NCI-H82 treated with DMSO at 0.1 percent for 48 hours (cell line): ENCODE measurements around the gene PCDHB14.
"Not testable (repeated sequence)": the region's sequence is repeated elsewhere in the genome, so short reads cannot be mapped to it uniquely, and the experiment has no call there.

ENCODE experiments used
- DNase-seq: peaks from one replicate; lab custom pipeline; 2025; ENCODE audit not compliant: unreplicated experiment; lab: John Stamatoyannopoulos, UW

The PCDHB14 gene

GRCh38 chr5:141210281-141210680, 12.9 kb upstream of the PCDHB14 start:
- DNase-seq, result not testable (repeated sequence)

- not testable (repeated sequence) for DNase-seq
These were observed 12.3 kb upstream of the PCDHB14 start for GRCh38 chr5:141210849-141211248.

GRCh38 chr5:141213656-141214339, 9.3 kb upstream of the PCDHB14 start, which contains the start of gene PCDHB13:
TSS of gene PCDHB13 (plus strand) at chr5:141213919. CDS start at chr5:141214124, 205 bp downstream.
- not testable (repeated sequence) for DNase-seq

DNA sequence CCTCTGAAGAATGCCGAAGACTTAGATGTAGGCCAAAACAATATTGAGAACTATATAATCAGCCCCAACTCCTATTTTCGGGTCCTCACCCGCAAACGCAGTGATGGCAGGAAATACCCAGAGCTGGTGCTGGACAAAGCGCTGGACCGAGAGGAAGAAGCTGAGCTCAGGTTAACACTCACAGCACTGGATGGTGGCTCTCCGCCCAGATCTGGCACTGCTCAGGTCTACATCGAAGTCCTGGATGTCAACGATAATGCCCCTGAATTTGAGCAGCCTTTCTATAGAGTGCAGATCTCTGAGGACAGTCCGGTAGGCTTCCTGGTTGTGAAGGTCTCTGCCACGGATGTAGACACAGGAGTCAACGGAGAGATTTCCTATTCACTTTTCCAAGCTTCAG, 8.6 kb upstream of the PCDHB14 start:
- not testable (repeated sequence) for DNase-seq

DNA sequence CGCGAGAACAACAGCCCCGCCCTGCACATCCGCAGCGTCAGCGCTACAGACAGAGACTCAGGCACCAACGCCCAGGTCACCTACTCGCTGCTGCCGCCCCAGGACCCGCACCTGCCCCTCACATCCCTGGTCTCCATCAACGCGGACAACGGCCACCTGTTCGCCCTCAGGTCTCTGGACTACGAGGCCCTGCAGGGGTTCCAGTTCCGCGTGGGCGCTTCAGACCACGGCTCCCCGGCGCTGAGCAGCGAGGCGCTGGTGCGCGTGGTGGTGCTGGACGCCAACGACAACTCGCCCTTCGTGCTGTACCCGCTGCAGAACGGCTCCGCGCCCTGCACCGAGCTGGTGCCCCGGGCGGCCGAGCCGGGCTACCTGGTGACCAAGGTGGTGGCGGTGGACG, 7.6 kb upstream of the PCDHB14 start:
- DNase-seq, result not testable (repeated sequence)

- not testable (repeated sequence) for DNase-seq
These were observed 7.1 kb upstream of the PCDHB14 start for GRCh38 chr5:141216035-141216434.

- DNase-seq, result not testable (repeated sequence)
These were observed 1.7 kb downstream of the PCDHB14 start for GRCh38 chr5:141224844-141225243.

- not testable (repeated sequence) for DNase-seq
These were observed 2.3 kb downstream of the PCDHB14 start for GRCh38 chr5:141225421-141225820.

GRCh38 chr5:141234109-141234667, 11.0 kb downstream of the PCDHB14 start:
- DNase-seq, result no peak

DNA sequence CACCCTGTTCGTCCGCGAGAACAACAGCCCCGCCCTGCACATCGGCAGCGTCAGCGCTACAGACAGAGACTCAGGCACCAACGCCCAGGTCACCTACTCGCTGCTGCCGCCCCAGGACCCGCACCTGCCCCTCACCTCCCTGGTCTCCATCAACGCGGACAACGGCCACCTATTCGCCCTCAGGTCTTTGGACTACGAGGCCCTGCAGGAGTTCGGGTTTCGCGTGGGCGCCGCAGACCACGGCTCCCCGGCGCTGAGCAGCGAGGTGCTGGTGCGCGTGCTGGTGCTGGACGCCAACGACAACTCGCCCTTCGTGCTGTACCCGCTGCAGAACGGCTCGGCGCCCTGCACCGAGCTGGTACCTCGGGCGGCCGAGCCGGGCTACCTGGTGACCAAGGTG, 12.8 kb downstream of the PCDHB14 start:
- not testable (repeated sequence) for DNase-seq

GRCh38 chr5:141236516-141237313, 13.6 kb downstream of the PCDHB14 start:
- no peak for DNase-seq

DNA sequence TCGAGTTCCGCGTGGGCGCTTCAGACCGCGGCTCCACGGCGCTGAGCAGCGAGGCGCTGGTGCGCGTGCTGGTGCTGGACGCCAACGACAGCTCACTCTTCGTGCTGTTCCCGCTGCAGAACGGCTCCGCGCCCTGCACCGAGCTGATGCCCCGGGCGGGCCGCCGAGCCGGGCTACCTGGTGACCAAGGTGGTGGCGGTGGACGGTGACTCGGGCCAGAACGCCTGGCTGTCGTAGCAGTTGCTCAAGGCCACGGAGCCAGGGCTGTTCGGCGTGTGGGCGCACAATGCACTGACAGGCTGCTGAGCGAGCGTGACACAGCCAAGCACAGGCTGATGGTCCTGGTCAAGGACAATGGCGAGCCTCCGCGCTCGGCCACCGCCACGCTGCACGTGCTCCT, 18.4 kb downstream of the PCDHB14 start:
- no peak for DNase-seq

DNA sequence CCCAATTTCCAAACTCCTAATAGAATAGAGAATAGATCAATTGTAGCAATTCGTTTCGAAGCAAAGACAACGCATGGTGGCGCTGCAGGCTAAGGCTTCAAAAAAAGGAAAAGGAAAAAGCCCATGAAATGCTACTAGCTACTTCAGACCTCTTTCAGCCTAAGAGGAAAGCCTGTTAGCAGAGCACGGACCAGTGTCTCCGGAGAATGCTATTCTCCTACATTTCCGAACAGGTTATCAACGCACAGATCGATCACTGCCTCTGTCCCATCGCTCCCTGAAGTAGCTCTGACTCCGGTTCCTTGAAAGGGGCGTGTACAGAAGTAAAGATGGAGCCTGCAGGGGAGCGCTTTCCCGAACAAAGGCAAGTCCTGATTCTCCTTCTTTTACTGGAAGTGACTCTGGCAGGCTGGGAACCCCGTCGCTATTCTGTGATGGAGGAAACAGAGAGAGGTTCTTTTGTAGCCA, 22.1 kb downstream of the PCDHB14 start, which contains the start of gene PCDHB15:
Gene PCDHB15, plus strand, starts transcription at position 146 of the 468 bp plus-strand sequence. Its CDS starts 184 bp downstream, at position 330.
- DNase-seq, result peak; percentile 1

- DNase-seq, result not testable (repeated sequence)
These were observed 23.8 kb downstream of the PCDHB14 start for GRCh38 chr5:141246971-141247370.

DNA sequence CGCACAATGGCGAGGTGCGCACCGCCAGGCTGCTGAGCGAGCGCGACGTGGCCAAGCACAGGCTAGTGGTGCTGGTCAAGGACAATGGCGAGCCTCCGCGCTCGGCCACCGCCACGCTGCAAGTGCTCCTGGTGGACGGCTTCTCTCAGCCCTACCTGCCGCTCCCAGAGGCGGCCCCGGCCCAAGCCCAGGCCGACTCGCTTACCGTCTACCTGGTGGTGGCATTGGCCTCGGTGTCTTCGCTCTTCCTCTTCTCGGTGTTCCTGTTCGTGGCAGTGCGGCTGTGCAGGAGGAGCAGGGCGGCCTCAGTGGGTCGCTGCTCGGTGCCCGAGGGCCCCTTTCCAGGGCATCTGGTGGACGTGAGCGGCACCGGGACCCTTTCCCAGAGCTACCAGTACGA, 24.3 kb downstream of the PCDHB14 start:
- not testable (repeated sequence) for DNase-seq

GRCh38 chr5:141250576-141250975, 27.4 kb downstream of the PCDHB14 start:
- DNase-seq, result no peak

DNA sequence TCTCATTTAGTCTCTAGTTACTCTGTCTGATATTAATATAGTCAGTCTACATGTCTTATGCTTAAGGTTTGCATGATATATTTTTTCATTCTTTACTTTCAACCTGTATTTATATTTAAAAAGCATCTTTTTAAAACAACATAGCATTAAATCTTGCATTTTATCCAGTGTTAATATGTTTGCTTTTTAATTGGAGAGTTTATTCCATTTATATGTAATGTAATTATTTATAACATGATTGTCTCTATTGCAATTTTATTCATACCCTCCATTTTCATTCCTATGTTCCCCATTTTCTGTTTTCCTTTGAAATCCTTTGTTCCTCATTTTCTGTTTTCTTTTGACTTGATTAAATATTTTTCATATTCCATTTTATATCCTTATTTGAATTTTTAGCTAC, 35.3 kb downstream of the PCDHB14 start:
- no peak for DNase-seq

- DNase-seq, result no peak
These were observed 35.8 kb downstream of the PCDHB14 start for GRCh38 chr5:141258948-141259347.

DNA sequence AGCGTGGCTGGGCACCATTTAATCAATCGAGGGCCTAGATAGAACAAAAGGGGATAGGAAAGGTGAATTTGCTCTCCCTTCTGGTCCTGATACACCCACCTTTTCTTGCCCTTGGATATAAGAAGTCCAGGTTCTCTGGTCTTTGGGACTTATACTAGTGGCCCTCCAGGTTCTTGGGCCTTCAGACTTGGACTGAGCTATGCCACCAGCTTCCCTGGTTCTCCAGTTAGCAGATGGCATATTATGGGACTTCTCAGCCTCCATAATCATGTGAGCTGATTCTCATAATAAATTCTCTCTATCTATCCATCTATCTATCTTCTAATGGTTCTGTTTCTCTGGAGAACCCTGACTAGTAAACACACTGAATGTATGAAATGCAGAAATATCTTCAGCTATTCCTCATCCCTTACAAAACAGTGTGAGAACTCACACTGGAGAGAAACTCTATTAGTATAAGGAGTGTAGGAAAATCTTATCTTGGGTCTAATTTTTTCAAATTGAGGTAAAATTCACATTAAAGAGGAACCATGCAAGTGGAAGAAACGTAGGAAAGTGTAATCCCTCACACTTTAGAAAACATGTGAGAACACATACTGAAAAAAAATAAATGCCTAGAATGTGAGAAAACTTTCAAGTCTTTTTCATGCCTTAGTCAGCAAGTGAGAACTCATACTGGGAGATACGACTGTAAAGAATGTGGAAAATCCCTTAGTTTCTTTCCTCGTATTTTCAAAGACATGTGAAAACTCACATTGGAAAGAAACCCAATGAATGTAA, 37.5 kb downstream of the PCDHB14 start:
- no peak for DNase-seq

DNA sequence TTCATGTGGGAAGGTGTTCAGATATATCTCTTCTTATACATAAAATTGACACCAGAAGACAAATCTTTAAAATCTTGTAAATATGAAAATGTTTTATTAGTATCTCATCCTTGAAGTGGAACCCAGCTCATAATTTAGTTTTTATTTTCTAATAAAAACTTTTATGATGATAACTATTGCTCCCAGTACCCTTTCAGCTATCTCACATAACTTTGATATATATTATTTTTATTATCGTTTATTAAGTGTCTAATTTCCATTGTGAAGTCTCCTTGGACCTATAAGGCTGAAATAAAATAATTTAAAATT, 38.0 kb downstream of the PCDHB14 start:
- DNase-seq, result no peak

DNA sequence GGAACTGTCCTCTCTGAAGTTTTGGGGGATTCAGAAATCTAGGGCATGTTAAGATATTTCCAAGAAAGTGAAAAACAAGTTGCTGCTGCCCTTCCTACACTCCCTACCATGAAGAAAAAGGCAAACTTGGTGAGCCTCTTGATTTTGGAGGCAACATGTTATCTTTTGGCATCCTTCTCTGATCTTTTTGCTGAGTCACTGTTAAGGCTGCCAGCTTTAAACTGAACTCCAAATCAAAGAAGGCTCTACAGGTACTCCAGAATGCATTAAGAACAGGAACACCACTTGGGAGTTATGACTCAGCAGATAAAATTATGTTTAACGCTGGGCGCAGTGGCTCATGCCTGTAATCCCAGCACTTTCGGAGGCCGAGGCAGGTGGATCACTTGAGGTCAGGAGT, 46.1 kb downstream of the PCDHB14 start:
- DNase-seq, result no peak
